Activated T-cell treated with anti-CD3 and anti-CD28 coated beads, Interleukin-2, amount 50 U/mL, for 4 hours (primary cell): ENCODE results near the gene SF3B6. TPM values are rescaled to one million over a fixed set of nuclear protein-coding genes. Genes with fewer than 3 reads are reported as not detected.
A peak's percentile ranks its signal among the peaks of the same experiment; 100 is the strongest.

Experiments used
- ATAC-seq, 2 donors: fragments of 200-7000 bp; cut with Tn5 transposase; one replicate each; pipeline ENCODE4 v1.10.0; 2021
- DNase-seq: peaks from one replicate; pipeline ENCODE4 v3.0.0-alpha.2; 2020
- H3K27me3 Mint-ChIP-seq: one replicate; pipeline ENCODE4 v1.8.0; 2021; ENCODE audit warnings: low read depth, mixed read lengths
- H3K36me3 Mint-ChIP-seq: one replicate; pipeline ENCODE4 v1.8.0; 2022; ENCODE audit warnings: mixed read lengths; ENCODE audit not compliant: insufficient read depth
- H3K4me1 Mint-ChIP-seq: one replicate; pipeline ENCODE4 v1.8.0; 2021; ENCODE audit warnings: low read depth, mixed read lengths
- H3K4me3 Mint-ChIP-seq: one replicate; pipeline ENCODE4 v1.8.0; 2021; ENCODE audit warnings: mild to moderate bottlenecking, moderate library complexity, mixed read lengths
- H3K9me3 Mint-ChIP-seq: one replicate; pipeline ENCODE4 v1.8.0; 2021; ENCODE audit warnings: mixed read lengths
- total RNA-seq, 3 donors: library from RNA; stranded (reverse); gene quantifications; one replicate each; pipeline ENCODE4 v1.2.1, GENCODE V29; 2021

SF3B6 gene
- total RNA-seq, 3 donors from 2014 or later = 146 to 159 (median 147) TPM

DNA sequence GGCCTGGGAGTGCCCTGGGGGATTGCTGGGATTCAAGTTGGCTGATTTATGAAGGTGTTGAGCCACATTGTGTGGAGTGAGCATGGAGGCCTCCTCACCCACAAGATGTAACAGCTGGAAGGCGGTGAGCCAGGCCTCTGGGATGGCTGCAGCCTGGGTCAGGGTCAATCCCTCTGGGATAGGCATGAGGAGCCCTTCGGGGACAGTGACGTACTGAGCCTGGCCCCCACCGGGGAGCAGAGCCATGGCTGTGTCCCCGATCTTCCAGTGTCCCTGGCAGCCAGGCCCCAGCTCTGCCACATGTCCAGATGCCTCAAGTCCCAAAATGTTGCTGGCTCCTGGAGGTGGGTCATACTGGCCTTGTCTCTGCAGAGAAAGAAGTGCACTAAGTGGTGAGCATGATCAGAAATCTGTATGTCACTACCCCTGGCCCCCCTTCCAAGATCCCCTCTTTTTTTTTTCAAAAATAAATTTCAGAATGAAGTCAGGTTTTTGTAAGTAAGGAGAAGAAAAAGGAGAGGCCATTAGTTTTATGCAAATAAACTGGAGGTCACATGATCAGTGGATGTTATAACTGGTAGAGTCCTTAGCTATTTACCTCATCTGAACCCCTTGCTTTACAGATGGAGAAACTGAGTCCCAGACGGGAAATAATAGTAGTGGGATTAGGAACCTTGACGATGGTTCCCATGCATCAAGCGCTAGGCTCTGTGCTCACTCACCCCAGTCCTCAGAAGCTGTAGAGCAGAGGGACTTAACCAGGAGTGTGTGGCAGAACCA lies 6.9 kb upstream of the SF3B6 start:
- ATAC-seq = no peak
- no peaks in the 10 kb centered on the region for H3K27me3 Mint-ChIP-seq

DNA sequence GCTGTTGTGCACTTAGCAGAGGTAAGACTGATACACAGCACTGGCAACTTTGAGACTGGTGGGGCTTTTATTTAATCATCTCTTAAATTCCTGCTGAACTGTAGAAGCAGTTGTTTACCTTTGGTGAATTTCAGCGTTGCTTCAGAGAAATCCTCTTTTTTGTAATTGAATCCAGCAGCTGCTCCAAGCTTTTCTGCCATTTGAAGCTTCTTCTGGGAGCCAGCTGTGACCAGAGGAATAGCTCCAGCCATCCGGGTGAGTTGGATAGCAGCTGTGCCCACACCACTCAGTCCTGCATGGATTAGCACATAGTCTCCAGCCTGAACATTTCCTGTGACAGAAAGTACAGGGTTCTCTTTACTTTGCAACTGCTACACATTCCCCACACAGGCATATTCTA lies 4.6 kb upstream of the SF3B6 start:
- no peak for DNase-seq
- Mint-ChIP-seq H3K9me3 (no peaks in the 10 kb centered on the region), H3K4me3 (no peak overlapping the region), H3K4me1 (peaks cover 20% of the 10 kb centered on the region), H3K27me3 (no peaks in the 10 kb centered on the region), H3K36me3 (peaks cover 2% of the 10 kb centered on the region)
- ATAC-seq = no peak

More for the DNA sequence above, 6.9 kb upstream of the SF3B6 start:
- DNase-seq = no peak
- no peaks in the 10 kb centered on the region for H3K9me3 Mint-ChIP-seq
- H3K4me1 Mint-ChIP-seq = peaks cover 14% of the 10 kb centered on the region
- peaks cover 2% of the 10 kb centered on the region for H3K36me3 Mint-ChIP-seq
- peak overlapping the region; percentile 83 for H3K4me3 Mint-ChIP-seq

DNA sequence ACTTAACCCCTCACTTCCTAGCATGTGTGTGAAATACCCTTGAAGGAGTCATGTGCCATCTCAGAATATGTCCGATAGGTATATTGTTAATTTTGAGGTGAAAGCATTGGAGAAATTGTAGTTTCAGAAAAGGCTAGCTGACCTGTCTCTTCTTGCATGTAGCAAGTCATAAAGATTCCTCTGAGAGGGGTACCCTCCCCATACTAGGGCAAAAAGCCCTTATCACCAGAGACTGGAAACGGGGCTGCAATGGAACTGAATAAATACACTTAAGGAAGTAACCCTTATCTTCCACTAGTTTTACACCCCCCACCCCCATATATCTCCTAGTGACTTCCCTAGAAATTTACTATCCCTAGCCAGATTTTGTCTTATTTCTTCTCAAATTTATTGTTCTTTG lies 1.8 kb upstream of the SF3B6 start:
- ATAC-seq (no peak), DNase-seq (no peak)
- H3K27me3 Mint-ChIP-seq = no peaks in the 10 kb centered on the region
- H3K9me3 Mint-ChIP-seq = no peaks in the 10 kb centered on the region
- H3K36me3 Mint-ChIP-seq = peaks cover 15% of the 10 kb centered on the region
- peaks cover 24% of the 10 kb centered on the region for H3K4me1 Mint-ChIP-seq
- peak overlapping the region; percentile 92 for H3K4me3 Mint-ChIP-seq

DNA sequence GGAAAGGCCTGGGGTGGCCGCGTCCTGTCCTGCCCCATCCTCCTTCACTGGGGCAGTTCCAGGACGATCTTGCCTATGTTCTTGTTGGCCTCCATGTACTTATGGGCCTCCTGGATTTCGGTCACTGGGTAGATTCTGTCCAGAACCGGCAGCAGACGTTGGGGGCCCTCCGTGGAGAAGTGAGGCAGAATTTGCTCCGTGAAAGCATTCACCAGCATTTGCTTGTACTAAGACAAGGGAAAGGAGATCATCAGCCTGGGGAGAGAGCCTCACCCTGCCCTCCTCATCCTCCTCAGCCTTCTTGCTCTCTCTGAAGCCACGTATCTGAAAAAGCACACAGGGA lies 1.4 kb upstream of the SF3B6 start:
- Mint-ChIP-seq H3K4me1 (peaks cover 24% of the 10 kb centered on the region), H3K9me3 (no peaks in the 10 kb centered on the region), H3K4me3 (peak overlapping the region; percentile 92), H3K27me3 (no peaks in the 10 kb centered on the region), H3K36me3 (peaks cover 16% of the 10 kb centered on the region)
- ATAC-seq = no peak
- DNase-seq = no peak

DNA sequence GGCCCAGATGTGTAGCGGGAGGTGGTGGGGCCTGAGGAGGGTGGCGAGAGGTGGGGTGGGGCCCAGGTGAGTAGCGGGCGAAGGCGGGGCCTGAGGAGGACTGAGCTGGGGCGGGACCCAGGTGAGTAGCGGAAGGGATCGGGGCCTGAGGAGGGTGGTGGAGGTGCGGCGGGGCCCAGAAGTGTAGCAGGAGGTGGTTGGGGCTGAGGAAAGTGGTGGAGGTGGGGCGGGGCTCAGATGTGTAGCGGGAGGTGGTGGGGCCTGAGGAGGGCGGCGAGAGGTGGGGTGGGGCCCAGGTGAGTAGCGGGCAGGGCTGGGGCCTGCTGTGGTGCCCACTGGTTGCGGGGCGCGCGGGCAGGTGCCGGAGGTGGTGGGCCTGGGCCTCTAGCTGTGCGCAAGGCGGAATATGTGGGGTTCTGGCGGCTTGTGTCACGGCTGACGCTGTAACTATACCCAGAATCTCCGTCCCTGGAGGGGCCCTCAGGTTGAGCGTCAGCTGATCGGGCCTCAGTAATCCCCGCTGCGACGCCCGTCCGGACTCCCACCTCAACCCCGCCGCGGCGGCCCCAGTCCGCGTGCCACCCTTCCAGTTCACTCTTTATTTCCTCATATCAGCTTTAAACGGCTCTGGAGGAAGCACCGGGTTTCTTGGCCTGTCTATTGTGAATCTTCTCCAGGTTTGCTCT lies 866 bp upstream of the SF3B6 start:
- no peaks in the 10 kb centered on the region for H3K27me3 Mint-ChIP-seq
- H3K4me1 Mint-ChIP-seq = peaks cover 24% of the 10 kb centered on the region
- H3K4me3 Mint-ChIP-seq = peak overlapping the region; percentile 92
- H3K9me3 Mint-ChIP-seq = no peaks in the 10 kb centered on the region
- ATAC-seq = peak; percentile 16 to 23
- no peak for DNase-seq
- peaks cover 18% of the 10 kb centered on the region for H3K36me3 Mint-ChIP-seq

- DNase-seq (no peak), ATAC-seq (no peak)
- Mint-ChIP-seq H3K27me3 (no peaks in the 10 kb centered on the region), H3K9me3 (no peaks in the 10 kb centered on the region), H3K4me1 (peaks cover 24% of the 10 kb centered on the region), H3K4me3 (peak overlapping the region; percentile 92), H3K36me3 (peaks cover 18% of the 10 kb centered on the region)
Measured at GRCh38 chr2:24075259-24075658, 867 bp downstream of the SF3B6 start.

- H3K9me3 Mint-ChIP-seq = no peaks in the 10 kb centered on the region
- peaks cover 24% of the 10 kb centered on the region for H3K4me1 Mint-ChIP-seq
- no peaks in the 10 kb centered on the region for H3K27me3 Mint-ChIP-seq
- peaks cover 21% of the 10 kb centered on the region for H3K36me3 Mint-ChIP-seq
- peak overlapping the region; percentile 44 for H3K4me3 Mint-ChIP-seq
- ATAC-seq (no peak), DNase-seq (no peak)
Measured at GRCh38 chr2:24073816-24074215, 2.3 kb downstream of the SF3B6 start.

DNA sequence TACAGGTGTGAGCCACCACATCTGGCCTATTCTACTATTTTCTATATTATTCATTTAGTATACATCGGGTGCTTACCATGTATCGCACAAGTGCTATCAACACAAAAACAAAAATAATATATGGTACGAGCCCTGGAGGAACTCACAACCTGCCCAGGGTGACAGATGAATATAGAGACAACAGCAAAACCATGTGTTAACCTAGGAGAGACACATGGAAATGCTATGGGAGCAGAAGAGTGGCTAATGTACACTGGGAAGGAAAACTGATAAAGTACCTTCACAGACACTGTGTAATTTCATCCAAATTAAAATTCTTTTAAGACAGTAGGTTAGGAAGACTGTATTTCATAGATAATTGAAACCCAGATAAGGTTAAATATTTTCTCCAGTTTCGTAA lies 3.9 kb downstream of the SF3B6 start:
- no peaks in the 10 kb centered on the region for H3K27me3 Mint-ChIP-seq
- H3K4me1 Mint-ChIP-seq = peaks cover 18% of the 10 kb centered on the region
- no peaks in the 10 kb centered on the region for H3K9me3 Mint-ChIP-seq
- ATAC-seq = no peak
- peaks cover 27% of the 10 kb centered on the region for H3K36me3 Mint-ChIP-seq
- H3K4me3 Mint-ChIP-seq = no peak overlapping the region
- DNase-seq = no peak

DNA sequence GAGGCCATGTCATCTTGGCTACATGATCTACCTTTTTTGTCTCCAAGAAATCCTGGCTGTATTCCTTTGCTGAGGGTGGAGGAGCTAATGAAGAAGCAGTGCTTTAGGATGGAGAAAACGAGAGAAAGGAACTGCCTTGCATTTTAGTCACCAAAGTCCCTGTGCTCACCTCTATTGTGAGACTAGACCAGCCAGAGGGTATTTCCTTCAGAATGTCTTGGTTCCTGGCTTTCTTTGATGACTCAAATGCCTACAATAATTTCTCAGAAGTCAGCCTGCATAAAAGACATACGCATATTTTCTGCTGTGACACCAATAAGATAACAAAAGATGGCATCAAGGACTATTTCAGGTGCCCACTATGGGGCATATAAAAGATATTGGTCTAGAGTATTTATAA lies 10.8 kb downstream of the SF3B6 start:
- ATAC-seq (peak in 1 of 2 donors; percentile 30), DNase-seq (no peak)
- Mint-ChIP-seq H3K4me1 (peaks cover 2% of the 10 kb centered on the region), H3K36me3 (peaks cover 13% of the 10 kb centered on the region), H3K9me3 (no peaks in the 10 kb centered on the region), H3K4me3 (no peak overlapping the region), H3K27me3 (no peaks in the 10 kb centered on the region)

DNA sequence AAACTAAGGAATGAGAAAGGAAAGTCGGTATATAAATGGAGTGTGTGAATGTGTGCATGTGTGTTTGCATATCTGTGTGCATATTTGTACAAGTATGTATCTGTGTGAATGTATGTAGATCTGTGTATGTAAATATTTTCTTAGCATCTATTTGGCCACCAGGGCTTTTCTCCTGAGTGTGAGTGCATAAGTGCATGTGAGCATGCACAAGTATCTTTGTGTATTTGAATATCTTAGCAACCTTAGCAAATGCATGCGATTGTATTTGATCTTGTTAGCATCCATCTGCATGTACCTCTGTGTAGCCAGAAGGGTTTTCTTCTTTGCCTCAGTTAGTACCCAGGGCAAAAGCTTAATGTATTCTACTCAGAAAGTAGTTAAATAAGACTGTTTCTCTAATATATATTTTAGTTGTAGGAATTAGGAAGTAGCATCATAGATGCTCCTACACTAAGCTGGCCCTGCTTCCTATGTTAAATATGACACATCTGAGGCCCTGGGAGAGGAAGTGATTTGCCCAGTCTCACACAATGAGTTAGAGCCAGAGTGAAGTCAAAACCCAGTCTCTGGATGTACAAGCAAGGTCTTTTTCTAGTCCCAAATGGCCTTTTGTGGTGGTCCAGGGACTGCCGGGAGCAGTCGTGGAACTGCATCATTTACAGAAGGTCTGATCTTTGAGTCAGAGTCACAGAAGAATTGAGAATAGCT lies 17.4 kb downstream of the SF3B6 start:
- Mint-ChIP-seq H3K4me3 (no peak overlapping the region), H3K4me1 (no peaks in the 10 kb centered on the region), H3K36me3 (no peaks in the 10 kb centered on the region), H3K9me3 (no peaks in the 10 kb centered on the region), H3K27me3 (no peaks in the 10 kb centered on the region)
- DNase-seq = no peak
- no peak for ATAC-seq

GRCh38 chr2:24055750-24056149 lies 20.4 kb downstream of the SF3B6 start:
- H3K27me3 Mint-ChIP-seq = no peaks in the 10 kb centered on the region
- no peak overlapping the region for H3K4me3 Mint-ChIP-seq
- no peaks in the 10 kb centered on the region for H3K4me1 Mint-ChIP-seq
- DNase-seq (no peak), ATAC-seq (no peak)
- H3K9me3 Mint-ChIP-seq = no peaks in the 10 kb centered on the region
- H3K36me3 Mint-ChIP-seq = no peaks in the 10 kb centered on the region

GRCh38 chr2:24054366-24055010 lies 21.6 kb downstream of the SF3B6 start:
- ATAC-seq (no peak), DNase-seq (no peak)
- no peak overlapping the region for H3K4me3 Mint-ChIP-seq
- H3K4me1 Mint-ChIP-seq = no peaks in the 10 kb centered on the region
- H3K27me3 Mint-ChIP-seq = no peaks in the 10 kb centered on the region
- no peaks in the 10 kb centered on the region for H3K36me3 Mint-ChIP-seq
- no peaks in the 10 kb centered on the region for H3K9me3 Mint-ChIP-seq

GRCh38 chr2:24052951-24053350 lies 23.2 kb downstream of the SF3B6 start:
- DNase-seq (no peak), ATAC-seq (no peak)
- peaks cover 2% of the 10 kb centered on the region for H3K4me1 Mint-ChIP-seq
- H3K27me3 Mint-ChIP-seq = peaks cover 3% of the 10 kb centered on the region
- no peaks in the 10 kb centered on the region for H3K36me3 Mint-ChIP-seq
- no peak overlapping the region for H3K4me3 Mint-ChIP-seq
- H3K9me3 Mint-ChIP-seq = no peaks in the 10 kb centered on the region

DNA sequence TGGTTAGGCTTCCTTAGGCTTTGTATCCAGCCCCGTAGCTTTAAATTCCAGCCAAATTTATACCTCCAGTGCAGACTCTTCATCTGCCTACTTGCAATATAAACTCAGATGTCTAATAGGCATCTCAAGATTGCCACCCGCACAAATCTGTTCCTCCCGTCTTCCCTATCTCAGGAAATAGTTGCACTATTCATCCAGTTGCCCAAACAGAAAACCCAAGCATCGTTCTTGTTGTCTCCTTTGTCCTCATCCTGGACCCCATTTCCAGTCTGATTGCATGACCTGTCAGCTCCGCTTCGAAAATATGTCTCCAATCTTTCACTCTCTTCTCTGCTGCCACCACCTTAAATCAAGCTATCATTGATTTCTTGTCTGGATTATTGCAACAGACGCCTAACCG lies 24.3 kb downstream of the SF3B6 start:
- DNase-seq = no peak
- no peak for ATAC-seq
- H3K4me1 Mint-ChIP-seq = peaks cover 11% of the 10 kb centered on the region
- H3K4me3 Mint-ChIP-seq = no peak overlapping the region
- H3K36me3 Mint-ChIP-seq = no peaks in the 10 kb centered on the region
- H3K9me3 Mint-ChIP-seq = no peaks in the 10 kb centered on the region
- H3K27me3 Mint-ChIP-seq = peaks cover 3% of the 10 kb centered on the region
